Neural cell (in vitro differentiated cells): ENCODE data around the gene KLF9. TPM values are rescaled to one million over a fixed set of nuclear protein-coding genes. Genes with fewer than 3 reads are reported as not detected.

Experiments
- H2AFZ ChIP-seq: fragments of 200-600, 300-800 bp; sonication (generic), shearing (Covaris generic); 2 replicates; pipeline ENCODE4 v1.6.0; 2014; ENCODE audit warnings: low read depth, mild to moderate bottlenecking, antibody characterized with exemption, low read length, moderate library complexity
- H3F3A ChIP-seq: fragments of 200-600 bp; shearing (Covaris generic); 2 replicates; pipeline ENCODE4 v1.6.1; 2016; ENCODE audit warnings: mild to moderate bottlenecking, moderate library complexity, mixed read lengths, antibody characterized with exemption, low read length; ENCODE audit not compliant: insufficient read depth, poor library complexity, severe bottlenecking
- H3K27ac ChIP-seq: fragments of 200-600, 300-800 bp; sonication (generic), shearing (Covaris generic); 2 replicates; pipeline ENCODE4 v1.5.1; 2014; ENCODE audit warnings: mild to moderate bottlenecking, low read length, moderate library complexity
- H3K27me3 ChIP-seq: fragments of 300-800, 200-600 bp; sonication (generic), shearing (Covaris generic); 2 replicates; pipeline ENCODE4 v1.6.0; 2014; ENCODE audit warnings: mild to moderate bottlenecking, low read depth, low read length, moderate library complexity; ENCODE audit not compliant: insufficient read depth
- H3K36me3 ChIP-seq: fragments of 300-800, 200-600 bp; sonication (generic), shearing (Covaris generic); 2 replicates; pipeline ENCODE4 v1.5.1; 2014; ENCODE audit warnings: mild to moderate bottlenecking, antibody characterized with exemption, low read length, moderate library complexity; ENCODE audit not compliant: insufficient read depth
- H3K4me2 ChIP-seq: fragments of 300-800, 200-600 bp; sonication (generic), shearing (Covaris generic); 2 replicates; pipeline ENCODE4 v1.6.0; 2014; ENCODE audit warnings: mild to moderate bottlenecking, low read length
- H3K4me3 ChIP-seq: fragments of 300-800, 200-600 bp; sonication (generic), shearing (Covaris generic); 2 replicates; pipeline ENCODE4 v1.5.1; 2014; ENCODE audit warnings: mild to moderate bottlenecking, low read length, moderate library complexity
- H3K79me2 ChIP-seq: fragments of 200-600 bp; shearing (Covaris generic); replicated peaks from 2 replicates; pipeline ENCODE4 v1.6.0; 2014; ENCODE audit warnings: mild to moderate bottlenecking, low read length, moderate library complexity; ENCODE audit not compliant: insufficient read depth
- H3K9ac ChIP-seq: fragments of 300-800, 200-600 bp; sonication (generic), shearing (Covaris generic); 2 replicates; pipeline ENCODE4 v1.6.1; 2016; ENCODE audit warnings: mild to moderate bottlenecking, low read length, mixed read lengths
- H3K9me2 ChIP-seq: fragments of 200-600 bp; shearing (Covaris generic); 2 replicates; pipeline ENCODE4 v1.6.1; 2016; ENCODE audit warnings: mild to moderate bottlenecking, low read length, mixed read lengths; ENCODE audit not compliant: insufficient read depth
- H3K9me3 ChIP-seq: fragments of 200-600, 300-800 bp; sonication (generic), shearing (Covaris generic); 2 replicates; pipeline ENCODE4 v1.6.1; 2016; ENCODE audit warnings: mild to moderate bottlenecking, mixed run types, low read length, moderate library complexity, mixed read lengths
- H4K20me1 ChIP-seq: fragments of 200-600 bp; shearing (Covaris generic); 2 replicates; pipeline ENCODE4 v1.6.1; 2016; ENCODE audit warnings: mild to moderate bottlenecking, mixed run types; ENCODE audit not compliant: insufficient read depth
- CTCF ChIP-seq: fragments of 450-650 bp; IDR thresholded peaks from 2 replicates; pipeline ENCODE4 v1.5.1; 2014; ENCODE audit warnings: antibody characterized with exemption, mild to moderate bottlenecking, moderate library complexity; ENCODE audit not compliant: poor library complexity, severe bottlenecking
- EP300 ChIP-seq: fragments of 450-650 bp; conservative IDR thresholded peaks from 2 replicates; pipeline ENCODE4 v1.6.1; 2014; ENCODE audit warnings: antibody characterized with exemption, mild to moderate bottlenecking, moderate library complexity; ENCODE audit not compliant: poor library complexity, severe bottlenecking
- EZH2 ChIP-seq: fragments of 200-600, 300-800 bp; shearing (Covaris generic), sonication (generic); IDR thresholded peaks from 2 replicates; pipeline ENCODE4 v1.6.1; 2014; ENCODE audit warnings: antibody characterized with exemption, low read length, borderline replicate concordance, mild to moderate bottlenecking; ENCODE audit not compliant: insufficient read depth, poor library complexity, severe bottlenecking
- MXI1 ChIP-seq: fragments of 450-650 bp; conservative IDR thresholded peaks from 2 replicates; pipeline ENCODE4 v1.6.1; 2014; ENCODE audit warnings: antibody characterized with exemption, mild to moderate bottlenecking; ENCODE audit not compliant: poor library complexity, severe bottlenecking
- POLR2AphosphoS5 ChIP-seq: IDR thresholded peaks from 2 replicates; pipeline ENCODE4 v1.6.1; 2012
- RAD21 ChIP-seq: fragments of 450-650 bp; conservative IDR thresholded peaks from 2 replicates; pipeline ENCODE4 v1.6.1; 2014; ENCODE audit warnings: antibody characterized with exemption, mild to moderate bottlenecking, moderate library complexity
- SMC3 ChIP-seq: fragments of 450-650 bp; conservative IDR thresholded peaks from 2 replicates; pipeline ENCODE4 v1.6.1; 2014; ENCODE audit warnings: antibody characterized with exemption, mild to moderate bottlenecking, moderate library complexity; ENCODE audit not compliant: poor library complexity
- TAF1 ChIP-seq: IDR thresholded peaks from 2 replicates; pipeline ENCODE4 v1.6.1; 2012; ENCODE audit warnings: low read depth
- polyA plus RNA-seq: library from polyadenylated mRNA; depleted of rRNA; stranded (reverse); fragments of >200 nt; gene quantifications from 2 replicates; pipeline ENCODE4 v1.2.3, GENCODE V29; 2014

KLF9 gene
- polyA plus RNA-seq, 1 donor from 2014 or later: 0.11 TPM

- TF ChIP-seq EP300: no peak
- no peak for TF ChIP-seq SMC3
- TF ChIP-seq MXI1: no peak
- Histone ChIP-seq H3K9me2 (no peaks in the 10 kb centered on the region), H3K27ac (no peak overlapping the region), H3K4me2 (no peak overlapping the region), H3K79me2 (no peaks in the 10 kb centered on the region), H3F3A (no peaks in the 10 kb centered on the region), H3K9me3 (no peaks in the 10 kb centered on the region), H4K20me1 (no peaks in the 10 kb centered on the region), H3K4me3 (no peak overlapping the region), H3K9ac (no peak overlapping the region), H3K36me3 (no peaks in the 10 kb centered on the region), H3K27me3 (no peaks in the 10 kb centered on the region), H2AFZ (no peak overlapping the region)
Observed at GRCh38 chr9:70392850-70393249, 21.6 kb downstream of the KLF9 start.

- Histone ChIP-seq H3K9ac (no peak overlapping the region), H3K79me2 (no peaks in the 10 kb centered on the region), H3K9me3 (no peaks in the 10 kb centered on the region), H2AFZ (no peak overlapping the region), H3K27me3 (no peaks in the 10 kb centered on the region), H3K27ac (no peak overlapping the region), H3K4me3 (no peak overlapping the region), H3K9me2 (no peaks in the 10 kb centered on the region), H4K20me1 (no peaks in the 10 kb centered on the region), H3K36me3 (no peaks in the 10 kb centered on the region), H3K4me2 (no peak overlapping the region), H3F3A (no peaks in the 10 kb centered on the region)
- no peak for TF ChIP-seq RAD21
- no peak for TF ChIP-seq POLR2AphosphoS5
- TF ChIP-seq CTCF: peak; percentile 26
- TF ChIP-seq EZH2: no peak
Observed at GRCh38 chr9:70392189-70392588, 22.3 kb downstream of the KLF9 start.

GRCh38 chr9:70390933-70391341 is 23.5 kb downstream of the KLF9 start:
- Histone ChIP-seq H4K20me1 (no peaks in the 10 kb centered on the region), H3F3A (no peaks in the 10 kb centered on the region), H2AFZ (no peak overlapping the region), H3K4me2 (no peak overlapping the region), H3K9me2 (no peaks in the 10 kb centered on the region), H3K36me3 (no peaks in the 10 kb centered on the region), H3K4me3 (no peak overlapping the region), H3K27ac (no peak overlapping the region), H3K27me3 (no peaks in the 10 kb centered on the region), H3K9ac (no peak overlapping the region), H3K9me3 (no peaks in the 10 kb centered on the region), H3K79me2 (no peaks in the 10 kb centered on the region)
- TF ChIP-seq MXI1 (no peak), TAF1 (no peak), CTCF (no peak), EZH2 (no peak), SMC3 (no peak)
